GM12878 (cell line): ENCODE measurements around the gene NCL. TPM values are rescaled to one million over a fixed set of nuclear protein-coding genes. Genes with fewer than 3 reads are reported as not detected.

ENCODE experiments used
- ATAC-seq: fragments of 200-7000 bp; cut with Tn5 transposase; 3 replicates; pipeline ENCODE4 v1.9.1; 2020; ENCODE audit warnings: mild to moderate bottlenecking, moderate library complexity
- BruUV-seq: library from RNA; stranded (reverse); fragments of 400-500 nt; replicated peaks from 2 replicates; lab custom pipeline; 2021; lab: Mats Ljungman, UMichigan
- CTCF ChIA-PET: fragments of 300-600 bp; sonication (Branson Sonifier 250); formaldehyde crosslinking; extraction: SDS; loops from one replicate; lab custom pipeline; 2021; ENCODE audit warnings: inconsistent platforms; lab: Yijun Ruan, JAX
- POLR2A ChIA-PET: fragments of 350-600 bp; formaldehyde crosslinking; extraction: SDS; loops from one replicate; lab custom pipeline; 2021; ENCODE audit warnings: inconsistent platforms; lab: Charles Lee
- RAD21 ChIA-PET: fragments of 300-600 bp; sonication (Branson Sonifier 250); formaldehyde crosslinking; loops from one replicate; lab custom pipeline; 2023; ENCODE audit warnings: antibody characterized with exemption; ENCODE audit not compliant: unreplicated experiment; lab: Charles Lee
- SMC1A ChIA-PET: fragments of 300-600 bp; sonication (Branson Sonifier 250); formaldehyde crosslinking; loops from one replicate; lab custom pipeline; 2023; ENCODE audit not compliant: unreplicated experiment, uncharacterized antibody; lab: Charles Lee
- DNase-seq: peaks from one replicate; pipeline ENCODE4 v3.0.0-alpha.2; 2011; ENCODE audit warnings: low read depth, low spot score
- FAIRE-seq: peaks from 3 replicates; lab custom pipeline; 2011; peaks lifted over from hg19 to GRCh38; lab: Jason Lieb, UNC
- H2AFZ ChIP-seq: 2 replicates; pipeline ENCODE4 v1.6.0; 2011; ENCODE audit warnings: low read depth, low read length, control low read depth; ENCODE audit not compliant: control insufficient read depth
- H3K27ac ChIP-seq: 2 replicates; pipeline ENCODE4 v1.5.1; 2011; ENCODE audit warnings: control low read depth; ENCODE audit not compliant: control insufficient read depth, insufficient read depth
- H3K27me3 ChIP-seq, 2 experiments: replicated peaks in 1 of 2; 2 replicates each; pipeline versions ENCODE4 v1.6.0 to v1.6.1; 2011; ENCODE audit warnings: low read length in 1 of 2; ENCODE audit not compliant: control insufficient read depth in 2 of 2, insufficient read depth in 2 of 2
- H3K36me3 ChIP-seq, 2 experiments: 2 replicates each; pipeline ENCODE4 v1.5.1; 2011; ENCODE audit warnings: low read length in 1 of 2; ENCODE audit not compliant: control insufficient read depth in 2 of 2, insufficient read depth in 2 of 2
- H3K4me1 ChIP-seq: 2 replicates; pipeline ENCODE4 v1.6.1; 2011; ENCODE audit warnings: mild to moderate bottlenecking, low read length, moderate library complexity, mixed read lengths; ENCODE audit not compliant: control insufficient read depth, insufficient read depth
- H3K4me2 ChIP-seq: 2 replicates; pipeline ENCODE4 v1.6.0; 2011; ENCODE audit warnings: control low read depth; ENCODE audit not compliant: control insufficient read depth, insufficient read depth
- H3K4me3 ChIP-seq: fragments of 200-600 bp; sonication (generic); 2 replicates; pipeline ENCODE4 v1.5.1; 2016
- H3K79me2 ChIP-seq: 2 replicates; pipeline ENCODE4 v1.6.0; 2011; ENCODE audit warnings: low read length; ENCODE audit not compliant: control insufficient read depth, insufficient read depth
- H3K9ac ChIP-seq: 2 replicates; pipeline ENCODE4 v1.8.0; 2011; ENCODE audit warnings: low read length, control low read depth, mixed read lengths; ENCODE audit not compliant: control insufficient read depth, insufficient read depth
- H3K9me3 ChIP-seq: replicated peaks from 3 replicates; pipeline ENCODE4 v1.5.1; 2011; ENCODE audit warnings: mild to moderate bottlenecking, low read length; ENCODE audit not compliant: control insufficient read depth, insufficient read depth
- H4K20me1 ChIP-seq: 2 replicates; pipeline ENCODE4 v1.6.0; 2011; ENCODE audit not compliant: control insufficient read depth, insufficient read depth
- ATF7 ChIP-seq: fragments of 450-650 bp; IDR thresholded peaks from 2 replicates; pipeline ENCODE4 v1.6.1; 2016; ENCODE audit warnings: low read depth, mild to moderate bottlenecking
- CREB1 ChIP-seq: IDR thresholded peaks from 2 replicates; pipeline ENCODE4 v1.6.1; 2012; ENCODE audit warnings: low read depth, mild to moderate bottlenecking, inconsistent platforms
- MAX ChIP-seq: IDR thresholded peaks from 2 replicates; pipeline ENCODE4 v1.6.1; 2012; ENCODE audit warnings: low read depth, low read length, improper control_type of control experiment
- MYC ChIP-seq: IDR thresholded peaks from 2 replicates; pipeline ENCODE4 v1.6.1; 2011; ENCODE audit warnings: mild to moderate bottlenecking, low read length, moderate library complexity, inconsistent platforms; ENCODE audit not compliant: insufficient read depth, insufficient replicate concordance, insufficient read length, severe bottlenecking
- PAX8 ChIP-seq: fragments of 450-650 bp; IDR thresholded peaks from 2 replicates; pipeline ENCODE4 v1.6.1; 2017; ENCODE audit warnings: mild to moderate bottlenecking, moderate library complexity
- TCF12 ChIP-seq: IDR thresholded peaks from 2 replicates; pipeline ENCODE4 v1.6.1; 2011; ENCODE audit warnings: low read depth, mild to moderate bottlenecking, low read length
- WGBS: methylation state at CpG from one replicate; pipeline ENCODE4 v1.1.6; 2016; ENCODE audit warnings: low lambda C conversion rate; ENCODE audit not compliant: insufficient replicate concordance, insufficient coverage; ENCODE audit errors: missing lambda C conversion rate; 5-methylcytosine and 5-hydroxymethylcytosine counted together
- in situ Hi-C: fragments of 300-500 bp; cut with MboI; formaldehyde crosslinking; loops from 9 replicates; pipeline ENCODE4 v1.14.3; 2018; ENCODE audit warnings: mixed read lengths
- intact Hi-C: fragments of 100-400 bp; cut with micrococcal nuclease; formaldehyde crosslinking; loops from one replicate; pipeline ENCODE4 v1.14.2; 2022; ENCODE audit not compliant: unreplicated experiment
- polyA plus RNA-seq, 11 experiments: library from polyadenylated mRNA; depleted of rRNA in 4 of 11; unstranded in 6 of 11; stranded (reverse) in 5 of 11; fragments of >200 nt; fragmentation: Nextera tagmentation in 4 of 11; fragmentation: Illumina TruSeq in 1 of 11; extraction: Ambion mirVana in 4 of 11; extraction: Trizol in 1 of 11; gene quantifications; 1 replicate in 1 of 11; 2 replicates in 10 of 11; pipeline versions ENCODE4 v1.2.1 to v1.2.3, GENCODE V29; 2011 to 2016; ENCODE audit warnings: inconsistent platforms in 2 of 11, missing spikeins in 2 of 11, low read depth in 1 of 11
- total RNA-seq, 4 experiments: library from RNA; depleted of rRNA in 3 of 4; stranded (reverse); fragments of >200 nt in 3 of 4; fragmentation: Illumina TruSeq in 1 of 4; extraction: Trizol in 1 of 4; gene quantifications; 2 replicates each; pipeline versions ENCODE4 v1.2.1 to v1.2.3, GENCODE V29; 2013 to 2021

NCL gene
- total and polyA plus RNA-seq, 10 of the 15 experiments (the other 5 are each of a cell fraction or from before 2014, with no cell fraction given), result 123 to 1,207 (median 529) TPM

GRCh38 chr2:231470246-231470900 lies 6.1 kb upstream of the NCL start:
- no peak overlapping the region for H3K27ac ChIP-seq
- no peaks in the 10 kb centered on the region for H3K27me3 ChIP-seq
- no peak overlapping the region for H3K4me2 ChIP-seq
- TF ChIP-seq MAX (no peak), ATF7 (no peak), MYC (no peak), CREB1 (no peak), PAX8 (no peak), TCF12 (no peak)
- H2AFZ ChIP-seq, result no peak overlapping the region
- FAIRE-seq (no peak), DNase-seq (no peak), ATAC-seq (no peak)
- 42% methylated on average over 6 of the region's 6 CpGs for WGBS
- H3K79me2 ChIP-seq, result peaks cover 3% of the 10 kb centered on the region
- peaks cover 3% of the 10 kb centered on the region; the same call in 1 of the 2 replicates for H3K4me1 ChIP-seq
- no peak overlapping the region for H3K9ac ChIP-seq
- H4K20me1 ChIP-seq, result no peaks in the 10 kb centered on the region
- RAD21 ChIA-PET, result no interaction called here
- in situ Hi-C loops (no loop called here), intact Hi-C loops (no loop called here)
- no peak overlapping the region for H3K4me3 ChIP-seq
- no peaks in the 10 kb centered on the region for H3K36me3 ChIP-seq
- CTCF ChIA-PET, result interaction anchor here (9.2 kb wide), 1 partner anchor 11 kb away, joined by 98 read pairs; no protein-coding TSS in a partner anchor
- no TSS peak for BruUV-seq
- SMC1A ChIA-PET, result interaction anchor here (2.1 kb wide), 1 partner anchor 9 kb away, joined by 7 read pairs; no protein-coding TSS in a partner anchor
- H3K9me3 ChIP-seq, result no peaks in the 10 kb centered on the region
- POLR2A ChIA-PET, result interaction anchor here (0.7 to 3.7 kb wide), 3 partner anchors 12 to 202 kb away, joined by 3 to 23 read pairs (median 5); no protein-coding TSS in a partner anchor
